Liver (tissue), 9 donors: ENCODE data around the gene ZNF615. TPM values are rescaled to one million over a fixed set of nuclear protein-coding genes. Genes with fewer than 3 reads are reported as not detected.

Source experiments
- DNase-seq: peaks from one replicate; pipeline ENCODE4 v3.0.0-alpha.2; 2017; ENCODE audit warnings: low spot score
- H3K27ac ChIP-seq, 2 donors: one replicate each; pipeline ENCODE4 v1.7.0; 2013; ENCODE audit warnings: inconsistent platforms in 2 of 2, low read length in 2 of 2, control low read depth in 1 of 2, low read depth in 1 of 2, mild to moderate bottlenecking in 1 of 2
- H3K27me3 ChIP-seq, 4 donors: one replicate each; pipeline versions ENCODE4 v1.6.1 to v1.7.0; 2013; ENCODE audit warnings: low read length in 3 of 4, inconsistent platforms in 1 of 4, mild to moderate bottlenecking in 1 of 4, moderate library complexity in 1 of 4; ENCODE audit not compliant: control insufficient read depth in 4 of 4, insufficient read depth in 4 of 4
- H3K36me3 ChIP-seq, 4 donors: one replicate each; pipeline versions ENCODE4 v1.6.1 to v1.7.0; 2013; ENCODE audit warnings: low read length in 3 of 4, mild to moderate bottlenecking in 3 of 4, low read depth in 1 of 4, moderate library complexity in 1 of 4; ENCODE audit not compliant: control insufficient read depth in 4 of 4, insufficient read depth in 3 of 4
- H3K4me1 ChIP-seq, 4 donors: one replicate each; pipeline versions ENCODE4 v1.6.1 to v1.7.0; 2013; ENCODE audit warnings: low read length in 3 of 4, mild to moderate bottlenecking in 3 of 4, moderate library complexity in 1 of 4; ENCODE audit not compliant: control insufficient read depth in 4 of 4, insufficient read depth in 4 of 4
- H3K4me3 ChIP-seq, 3 donors: one replicate each; pipeline versions ENCODE4 v1.6.1 to v1.7.0; 2013; ENCODE audit warnings: low read length in 3 of 3, control low read depth in 1 of 3, low read depth in 1 of 3, mild to moderate bottlenecking in 1 of 3
- H3K9ac ChIP-seq, 2 donors: one replicate each; pipeline ENCODE4 v1.7.0; 2013; ENCODE audit warnings: low read length in 2 of 2, mild to moderate bottlenecking in 2 of 2, moderate library complexity in 2 of 2, control low read depth in 1 of 2, low read depth in 1 of 2
- H3K9me3 ChIP-seq, 4 donors: one replicate each; pipeline versions ENCODE4 v1.6.1 to v1.7.0; 2013; ENCODE audit warnings: low read length in 3 of 4; ENCODE audit not compliant: control insufficient read depth in 4 of 4
- ATF3 ChIP-seq: IDR thresholded peaks from 2 replicates; pipeline ENCODE4 v1.6.1; 2016; ENCODE audit warnings: antibody characterized with exemption
- CTCF ChIP-seq: fragments of 150-350 bp; IDR thresholded peaks from 2 replicates; pipeline ENCODE4 v1.5.1; 2017; ENCODE audit warnings: improper control_type of control experiment, low read depth, low read length; ENCODE audit not compliant: missing input control
- EGR1 ChIP-seq, 2 donors: IDR thresholded peaks; 2 replicates each; pipeline ENCODE4 v1.6.1; 2016 to 2018; ENCODE audit warnings: antibody characterized with exemption in 2 of 2, low read depth in 2 of 2
- FOXA1 ChIP-seq: IDR thresholded peaks from 2 replicates; pipeline ENCODE4 v1.6.1; 2016; ENCODE audit warnings: antibody characterized with exemption
- FOXA2 ChIP-seq: IDR thresholded peaks from 2 replicates; pipeline ENCODE4 v1.6.1; 2016; ENCODE audit warnings: antibody characterized with exemption
- GABPA ChIP-seq, 2 donors: IDR thresholded peaks in 1 of 2; conservative IDR thresholded peaks in 1 of 2; 2 replicates each; pipeline ENCODE4 v1.6.1; 2016; ENCODE audit warnings: antibody characterized with exemption in 2 of 2, mild to moderate bottlenecking in 1 of 2, moderate library complexity in 1 of 2
- HNF4A ChIP-seq, 2 donors: conservative IDR thresholded peaks; 2 replicates each; pipeline ENCODE4 v1.6.1; 2016; ENCODE audit warnings: antibody characterized with exemption in 2 of 2, mild to moderate bottlenecking in 2 of 2
- HNF4G ChIP-seq: IDR thresholded peaks from 2 replicates; pipeline ENCODE4 v1.6.1; 2016; ENCODE audit warnings: antibody characterized with exemption
- JUND ChIP-seq, 2 donors: IDR thresholded peaks; 2 replicates each; pipeline ENCODE4 v1.6.1; 2016; ENCODE audit warnings: antibody characterized with exemption in 2 of 2
- MAX ChIP-seq: IDR thresholded peaks from 2 replicates; pipeline ENCODE4 v1.6.1; 2016; ENCODE audit warnings: antibody characterized with exemption
- NR2F2 ChIP-seq: IDR thresholded peaks from 2 replicates; pipeline ENCODE4 v1.6.1; 2016; ENCODE audit warnings: antibody characterized with exemption
- RAD21 ChIP-seq, 2 donors: IDR thresholded peaks; 2 replicates each; pipeline ENCODE4 v1.6.1; 2016; ENCODE audit warnings: antibody characterized with exemption in 2 of 2, mild to moderate bottlenecking in 2 of 2
- RXRA ChIP-seq, 2 donors: IDR thresholded peaks; 2 replicates each; pipeline ENCODE4 v1.6.1; 2017 to 2018; ENCODE audit warnings: antibody characterized with exemption in 2 of 2, mild to moderate bottlenecking in 1 of 2
- SP1 ChIP-seq: IDR thresholded peaks from 2 replicates; pipeline ENCODE4 v1.6.1; 2018; ENCODE audit warnings: antibody characterized with exemption, mild to moderate bottlenecking
- TAF1 ChIP-seq: conservative IDR thresholded peaks from 2 replicates; pipeline ENCODE4 v1.6.1; 2016; ENCODE audit warnings: antibody characterized with exemption, mild to moderate bottlenecking
- YY1 ChIP-seq: IDR thresholded peaks from 2 replicates; pipeline ENCODE4 v1.6.1; 2016; ENCODE audit warnings: antibody characterized with exemption, mild to moderate bottlenecking
- WGBS: extraction: QIAGEN DNeasy Blood & Tissue Kit; methylation state at CpG from one replicate; pipeline ENCODE4 v1.1.7; 2013; 5-methylcytosine and 5-hydroxymethylcytosine counted together
- polyA plus RNA-seq, 2 donors: library from polyadenylated mRNA; stranded (reverse) in 1 of 2; unstranded in 1 of 2; fragments of 200-250 nt in 1 of 2; fragments of >200 nt in 1 of 2; fragmentation: Nextera tagmentation in 1 of 2; extraction: Ambion mirVana in 1 of 2; gene quantifications; one replicate each; pipeline versions ENCODE4 v1.2.1 to v1.2.3, GENCODE V29; 2013 to 2015
- total RNA-seq, 2 donors: library from RNA; depleted of rRNA; stranded (reverse); fragments of >200 nt; gene quantifications; one replicate each; pipeline ENCODE4 v1.2.3, GENCODE V29; 2014
- TF ChIP-seq, protein P1 (sequence below): IDR thresholded peaks from 2 replicates; pipeline ENCODE4 v1.6.1; 2016; ENCODE audit warnings: antibody characterized with exemption, mild to moderate bottlenecking
- TF ChIP-seq, protein P2 (sequence below): IDR thresholded peaks from 2 replicates; pipeline ENCODE4 v1.6.1; 2016; ENCODE audit warnings: antibody characterized with exemption
- donor health status: healthy.
- donor health status: healthy.
- donor health status: healthy.
- donor health status: healthy.
- donor health status: healthy.

Gene ZNF615
- total and polyA plus RNA-seq, 4 donors: 1.7 to 6.2 (median 2.9) TPM

- Histone ChIP-seq H3K9me3 (peaks cover 31 to 72% (median 60%) of the 10 kb centered on the region in 4 donors), H3K27ac (peak overlapping the region; percentile 79 to 84), H3K9ac (peak overlapping the region; percentile 36 to 76), H3K4me1 (peaks cover 0 to 5% (median 3%) of the 10 kb centered on the region in 4 donors), H3K27me3 (no peaks in the 10 kb centered on the region), H3K36me3 (peaks cover 7 to 21% (median 17%) of the 10 kb centered on the region in 4 donors), H3K4me3 (peak overlapping the region; percentile 75 to 91 (median 84))
- DNase-seq: no peak
- 30% methylated on average over 5 of the region's 5 CpGs for WGBS
- TF ChIP-seq MAX: no peak
- no peak for TF ChIP-seq GABPA (IDR thresholded peaks at IDR 0.05 in 1 of 2, conservative IDR thresholded peaks at IDR 0.05 in 1 of 2)
- TF ChIP-seq JUND (IDR thresholded peaks at IDR 0.05): no peak
- TF ChIP-seq, protein P1, sequence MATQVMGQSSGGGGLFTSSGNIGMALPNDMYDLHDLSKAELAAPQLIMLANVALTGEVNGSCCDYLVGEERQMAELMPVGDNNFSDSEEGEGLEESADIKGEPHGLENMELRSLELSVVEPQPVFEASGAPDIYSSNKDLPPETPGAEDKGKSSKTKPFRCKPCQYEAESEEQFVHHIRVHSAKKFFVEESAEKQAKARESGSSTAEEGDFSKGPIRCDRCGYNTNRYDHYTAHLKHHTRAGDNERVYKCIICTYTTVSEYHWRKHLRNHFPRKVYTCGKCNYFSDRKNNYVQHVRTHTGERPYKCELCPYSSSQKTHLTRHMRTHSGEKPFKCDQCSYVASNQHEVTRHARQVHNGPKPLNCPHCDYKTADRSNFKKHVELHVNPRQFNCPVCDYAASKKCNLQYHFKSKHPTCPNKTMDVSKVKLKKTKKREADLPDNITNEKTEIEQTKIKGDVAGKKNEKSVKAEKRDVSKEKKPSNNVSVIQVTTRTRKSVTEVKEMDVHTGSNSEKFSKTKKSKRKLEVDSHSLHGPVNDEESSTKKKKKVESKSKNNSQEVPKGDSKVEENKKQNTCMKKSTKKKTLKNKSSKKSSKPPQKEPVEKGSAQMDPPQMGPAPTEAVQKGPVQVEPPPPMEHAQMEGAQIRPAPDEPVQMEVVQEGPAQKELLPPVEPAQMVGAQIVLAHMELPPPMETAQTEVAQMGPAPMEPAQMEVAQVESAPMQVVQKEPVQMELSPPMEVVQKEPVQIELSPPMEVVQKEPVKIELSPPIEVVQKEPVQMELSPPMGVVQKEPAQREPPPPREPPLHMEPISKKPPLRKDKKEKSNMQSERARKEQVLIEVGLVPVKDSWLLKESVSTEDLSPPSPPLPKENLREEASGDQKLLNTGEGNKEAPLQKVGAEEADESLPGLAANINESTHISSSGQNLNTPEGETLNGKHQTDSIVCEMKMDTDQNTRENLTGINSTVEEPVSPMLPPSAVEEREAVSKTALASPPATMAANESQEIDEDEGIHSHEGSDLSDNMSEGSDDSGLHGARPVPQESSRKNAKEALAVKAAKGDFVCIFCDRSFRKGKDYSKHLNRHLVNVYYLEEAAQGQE: no peak
- TF ChIP-seq CTCF: no peak
- peak; percentile 43 for TF ChIP-seq YY1
These were observed 20.7 kb upstream of the ZNF615 start for GRCh38 chr19:52028780-52029123.

DNA sequence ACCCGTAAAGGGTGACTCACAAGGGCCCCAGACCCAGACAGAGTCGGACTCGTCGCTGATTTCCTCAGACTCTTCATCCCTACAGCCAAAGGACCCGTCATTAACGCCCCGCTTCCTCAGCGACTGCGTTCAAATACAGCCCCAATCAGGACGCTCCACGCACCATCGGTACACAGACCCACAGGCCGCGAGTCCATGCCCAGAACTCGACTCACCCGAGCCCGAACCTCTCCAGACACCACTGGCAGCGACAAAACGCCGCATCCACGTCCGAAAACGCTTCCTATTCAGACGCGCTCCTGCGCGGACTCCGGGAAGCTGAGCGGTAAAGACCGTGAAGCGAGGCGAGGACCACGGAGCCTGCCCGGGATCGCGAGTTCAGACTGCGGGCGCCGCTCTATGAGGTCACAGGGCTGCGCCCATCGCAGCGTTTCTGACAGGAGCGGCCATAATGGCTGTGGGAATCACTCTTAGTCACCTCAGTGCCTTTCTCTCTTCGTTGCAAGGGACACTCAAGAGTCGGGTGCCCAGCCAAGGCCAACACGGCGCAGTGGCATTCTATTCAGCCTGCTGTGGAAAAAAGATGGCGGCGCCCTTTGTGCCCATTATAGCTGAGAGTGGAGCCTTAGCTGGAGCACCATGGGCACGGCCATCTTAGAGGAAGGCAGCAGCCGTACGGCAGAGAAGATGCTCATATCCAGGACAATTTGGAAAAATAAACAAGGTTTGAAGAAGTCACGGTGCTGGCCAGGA lies 20.2 kb upstream of the ZNF615 start, which contains the start of gene ZNF614:
TSS of gene ZNF614 (minus strand) at position 353 of the 753 bp plus-strand sequence. CDS start 2,634 bp downstream, outside the sequence.
- Histone ChIP-seq H3K4me3 (peak within 1 kb of the TSS; percentile 75 to 91 (median 84)), H3K9ac (peak within 1 kb of the TSS; percentile 75 to 76), H3K27me3 (no peaks in the 10 kb centered on the region), H3K27ac (peak within 1 kb of the TSS; percentile 79 to 84), H3K4me1 (peaks cover 0 to 5% (median 3%) of the 10 kb centered on the region in 4 donors), H3K9me3 (peaks cover 32 to 72% (median 60%) of the 10 kb centered on the region in 4 donors), H3K36me3 (peaks cover 9 to 26% (median 21%) of the 10 kb centered on the region in 4 donors)
- DNase-seq: peak; percentile 87
- WGBS: under 1% methylated on average over 53 of the region's 53 CpGs
- TF ChIP-seq SP1: peak; percentile 38
- no peak for TF ChIP-seq JUND (IDR thresholded peaks at IDR 0.05)
- no peak for TF ChIP-seq FOXA1
- TF ChIP-seq RAD21 (IDR thresholded peaks at IDR 0.05): no peak
- peak; percentile 52 for TF ChIP-seq TAF1
- TF ChIP-seq, protein P1: no peak
- peak; percentile 82 for TF ChIP-seq NR2F2
- peak; percentile 32 to 53 for TF ChIP-seq RXRA (IDR thresholded peaks at IDR 0.05)
- peak; percentile 22 to 24 for TF ChIP-seq HNF4A (conservative IDR thresholded peaks at IDR 0.05)
- no peak for TF ChIP-seq EGR1 (IDR thresholded peaks at IDR 0.05; ENCODE audit: low read depth in 2 of 2)
- no peak for TF ChIP-seq HNF4G
- peak; percentile 100 for TF ChIP-seq YY1
- TF ChIP-seq GABPA (IDR thresholded peaks at IDR 0.05 in 1 of 2, conservative IDR thresholded peaks at IDR 0.05 in 1 of 2): peak in 1 of 2 donors; percentile 24
- TF ChIP-seq ATF3: no peak
- TF ChIP-seq, protein P2, sequence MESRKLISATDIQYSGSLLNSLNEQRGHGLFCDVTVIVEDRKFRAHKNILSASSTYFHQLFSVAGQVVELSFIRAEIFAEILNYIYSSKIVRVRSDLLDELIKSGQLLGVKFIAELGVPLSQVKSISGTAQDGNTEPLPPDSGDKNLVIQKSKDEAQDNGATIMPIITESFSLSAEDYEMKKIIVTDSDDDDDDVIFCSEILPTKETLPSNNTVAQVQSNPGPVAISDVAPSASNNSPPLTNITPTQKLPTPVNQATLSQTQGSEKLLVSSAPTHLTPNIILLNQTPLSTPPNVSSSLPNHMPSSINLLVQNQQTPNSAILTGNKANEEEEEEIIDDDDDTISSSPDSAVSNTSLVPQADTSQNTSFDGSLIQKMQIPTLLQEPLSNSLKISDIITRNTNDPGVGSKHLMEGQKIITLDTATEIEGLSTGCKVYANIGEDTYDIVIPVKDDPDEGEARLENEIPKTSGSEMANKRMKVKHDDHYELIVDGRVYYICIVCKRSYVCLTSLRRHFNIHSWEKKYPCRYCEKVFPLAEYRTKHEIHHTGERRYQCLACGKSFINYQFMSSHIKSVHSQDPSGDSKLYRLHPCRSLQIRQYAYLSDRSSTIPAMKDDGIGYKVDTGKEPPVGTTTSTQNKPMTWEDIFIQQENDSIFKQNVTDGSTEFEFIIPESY: peak; percentile 98
- no peak for TF ChIP-seq FOXA2
- peak; percentile 69 for TF ChIP-seq MAX
